ENCODE measurements around the gene TMEM39A.

GRCh38 chr3:119463171-119464169 lies at the start of gene TMEM39A:
- no peak for TF ChIP-seq CTCF (IDR thresholded peaks at IDR 0.05)
- no peak for TF ChIP-seq EZH2 (IDR thresholded peaks at IDR 0.05; ENCODE audit: borderline replicate concordance, insufficient read depth, low read depth, low read length, poor library complexity, severe bottlenecking)
